Neutrophil (primary cell): ENCODE data around the gene ZNF367.

Experiments
- H3K27ac ChIP-seq: fragments of 200-600 bp; sonication (generic); 2 replicates; pipeline ENCODE4 v1.5.1; 2016; ENCODE audit warnings: mild to moderate bottlenecking, moderate library complexity
- H3K27me3 ChIP-seq: fragments of 200-600 bp; sonication (generic); 2 replicates; pipeline ENCODE4 v1.6.0; 2016; ENCODE audit warnings: mild to moderate bottlenecking
- H3K36me3 ChIP-seq: fragments of 200-600 bp; sonication (generic); 2 replicates; pipeline ENCODE4 v1.5.1; 2017
- H3K4me1 ChIP-seq, 2 experiments: fragments of 200-600 bp in 1 of 2; sonication (generic) in 1 of 2; 1 replicate in 1 of 2; 2 replicates in 1 of 2; pipeline versions ENCODE4 v1.5.1 to v1.6.1; 2013 to 2016; ENCODE audit warnings: low read depth in 1 of 2, low read length in 1 of 2, mild to moderate bottlenecking in 1 of 2, moderate library complexity in 1 of 2; ENCODE audit not compliant: control insufficient read depth in 1 of 2, insufficient read depth in 1 of 2
- H3K4me3 ChIP-seq, 2 experiments: fragments of 200-600 bp in 1 of 2; sonication (generic) in 1 of 2; 1 replicate in 1 of 2; 2 replicates in 1 of 2; pipeline ENCODE4 v1.5.1; 2013 to 2016; ENCODE audit warnings: low read depth in 1 of 2, low read length in 1 of 2, mild to moderate bottlenecking in 1 of 2, moderate library complexity in 1 of 2
- H3K9me3 ChIP-seq: fragments of 200-600 bp; sonication (generic); 2 replicates; pipeline ENCODE4 v1.5.1; 2016
- CTCF ChIP-seq: fragments of 200-600 bp; sonication (generic); IDR thresholded peaks from 2 replicates; pipeline ENCODE4 v1.5.1; 2016; ENCODE audit warnings: antibody characterized with exemption

ZNF367 gene

GRCh38 chr9:96460882-96461281 is 42.7 kb upstream of the ZNF367 start:
- Histone ChIP-seq H3K27me3 (peaks cover 12% of the 10 kb centered on the region), H3K36me3 (no peaks in the 10 kb centered on the region), H3K9me3 (no peaks in the 10 kb centered on the region), H3K4me1 (no peaks in the 10 kb centered on the region), H3K4me3 (no peak overlapping the region), H3K27ac (no peak overlapping the region)
- TF ChIP-seq CTCF: no peak

GRCh38 chr9:96460470-96460869 is 42.3 kb upstream of the ZNF367 start:
- Histone ChIP-seq H3K27ac (no peak overlapping the region), H3K4me1 (no peaks in the 10 kb centered on the region), H3K27me3 (peaks cover 12% of the 10 kb centered on the region), H3K36me3 (no peaks in the 10 kb centered on the region), H3K4me3 (no peak overlapping the region), H3K9me3 (no peaks in the 10 kb centered on the region)
- TF ChIP-seq CTCF: no peak

- Histone ChIP-seq H3K27ac (no peak overlapping the region), H3K9me3 (no peaks in the 10 kb centered on the region), H3K4me1 (no peaks in the 10 kb centered on the region), H3K27me3 (peaks cover 15% of the 10 kb centered on the region), H3K36me3 (no peaks in the 10 kb centered on the region), H3K4me3 (no peak overlapping the region)
- TF ChIP-seq CTCF: no peak
These were observed 41.3 kb upstream of the ZNF367 start for GRCh38 chr9:96459268-96460007.

GRCh38 chr9:96458226-96458625 is 40.1 kb upstream of the ZNF367 start:
- Histone ChIP-seq H3K36me3 (no peaks in the 10 kb centered on the region), H3K27ac (no peak overlapping the region), H3K9me3 (no peaks in the 10 kb centered on the region), H3K4me3 (no peak overlapping the region), H3K4me1 (no peaks in the 10 kb centered on the region), H3K27me3 (peaks cover 28% of the 10 kb centered on the region)
- TF ChIP-seq CTCF: no peak

- Histone ChIP-seq H3K9me3 (no peaks in the 10 kb centered on the region), H3K36me3 (no peaks in the 10 kb centered on the region), H3K27ac (no peak overlapping the region), H3K27me3 (peaks cover 37% of the 10 kb centered on the region), H3K4me3 (no peak overlapping the region), H3K4me1 (no peaks in the 10 kb centered on the region)
- TF ChIP-seq CTCF: no peak
These were observed 39.1 kb upstream of the ZNF367 start for GRCh38 chr9:96457266-96457665.
